Lower leg skin (tissue), 3 donors: ENCODE measurements around the gene KDM2B.

ENCODE experiments used
- POLR2A ChIP-seq, 2 donors: fragments of 450-650 bp; IDR thresholded peaks; one replicate each; pipeline ENCODE4 v1.6.1; 2016 to 2017; ENCODE audit warnings: antibody characterized with exemption in 2 of 2, mild to moderate bottlenecking in 1 of 2, moderate library complexity in 1 of 2
- TF ChIP-seq, protein P1 (sequence below), 3 donors: fragments of 450-650 bp; IDR thresholded peaks; one replicate each; pipeline ENCODE4 v1.5.1; 2016; ENCODE audit warnings: antibody characterized with exemption in 3 of 3, mild to moderate bottlenecking in 3 of 3, moderate library complexity in 2 of 3

DNA sequence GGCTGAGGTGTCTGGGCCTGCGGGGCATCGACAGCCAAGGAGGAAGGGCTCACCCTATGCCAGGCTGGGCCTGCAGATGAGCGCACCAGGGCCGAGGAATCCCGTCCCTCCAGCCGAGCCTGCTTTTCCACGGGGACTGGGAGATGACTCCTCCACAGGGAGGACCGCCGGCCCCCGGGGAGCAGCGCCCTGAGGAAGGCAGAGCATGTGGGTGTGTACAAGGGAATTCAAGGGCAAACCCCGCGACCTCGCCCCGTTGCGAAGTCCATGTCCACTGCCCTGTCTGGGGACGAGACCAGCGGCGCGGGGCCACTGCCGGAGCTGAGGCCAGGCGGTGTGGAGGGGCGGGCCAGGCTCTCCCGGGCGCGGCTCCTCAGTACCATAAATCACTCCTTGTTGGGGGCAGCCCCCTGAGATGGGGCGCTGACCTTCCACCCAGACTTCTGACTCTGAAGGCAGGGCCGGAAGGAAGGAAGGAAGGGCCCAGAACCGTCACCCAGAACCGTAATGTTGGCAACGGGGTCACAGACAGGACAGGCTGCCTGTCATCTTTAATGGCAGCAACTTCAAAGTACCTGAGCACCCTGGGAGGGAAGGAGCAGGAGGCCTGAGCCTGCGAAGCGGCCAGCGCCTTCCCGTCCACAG, 128.4 kb downstream of the KDM2B start:
- TF ChIP-seq, protein P1, sequence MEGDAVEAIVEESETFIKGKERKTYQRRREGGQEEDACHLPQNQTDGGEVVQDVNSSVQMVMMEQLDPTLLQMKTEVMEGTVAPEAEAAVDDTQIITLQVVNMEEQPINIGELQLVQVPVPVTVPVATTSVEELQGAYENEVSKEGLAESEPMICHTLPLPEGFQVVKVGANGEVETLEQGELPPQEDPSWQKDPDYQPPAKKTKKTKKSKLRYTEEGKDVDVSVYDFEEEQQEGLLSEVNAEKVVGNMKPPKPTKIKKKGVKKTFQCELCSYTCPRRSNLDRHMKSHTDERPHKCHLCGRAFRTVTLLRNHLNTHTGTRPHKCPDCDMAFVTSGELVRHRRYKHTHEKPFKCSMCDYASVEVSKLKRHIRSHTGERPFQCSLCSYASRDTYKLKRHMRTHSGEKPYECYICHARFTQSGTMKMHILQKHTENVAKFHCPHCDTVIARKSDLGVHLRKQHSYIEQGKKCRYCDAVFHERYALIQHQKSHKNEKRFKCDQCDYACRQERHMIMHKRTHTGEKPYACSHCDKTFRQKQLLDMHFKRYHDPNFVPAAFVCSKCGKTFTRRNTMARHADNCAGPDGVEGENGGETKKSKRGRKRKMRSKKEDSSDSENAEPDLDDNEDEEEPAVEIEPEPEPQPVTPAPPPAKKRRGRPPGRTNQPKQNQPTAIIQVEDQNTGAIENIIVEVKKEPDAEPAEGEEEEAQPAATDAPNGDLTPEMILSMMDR (IDR thresholded peaks at IDR 0.05): no peak
- no peak for TF ChIP-seq POLR2A (IDR thresholded peaks at IDR 0.05)
